RWPE2 (cell line): ENCODE results near the gene TMEM54.

Experiments
- ATAC-seq: fragments of 200-7000 bp; cut with Tn5 transposase; 3 replicates; pipeline ENCODE4 v1.9.1; 2021; ENCODE audit warnings: low read depth
- DNase-seq: peaks from one replicate; pipeline ENCODE4 v3.0.0-alpha.2; 2020; ENCODE audit warnings: low spot score
- H3K27ac ChIP-seq: fragments of 450-650 bp; 2 replicates; pipeline ENCODE4 v1.5.1; 2017; ENCODE audit warnings: mild to moderate bottlenecking; ENCODE audit not compliant: poor library complexity, severe bottlenecking
- H3K27me3 ChIP-seq: fragments of 250-450 bp; sonication (Bioruptor Pico); 2 replicates; pipeline ENCODE4 v1.5.1; 2021; ENCODE audit warnings: mild to moderate bottlenecking, moderate library complexity; ENCODE audit not compliant: insufficient read depth, poor library complexity, severe bottlenecking
- H3K36me3 ChIP-seq: fragments of 250-450 bp; sonication (Bioruptor Pico); 2 replicates; pipeline ENCODE4 v1.5.1; 2020; ENCODE audit warnings: low read depth, mild to moderate bottlenecking, moderate library complexity
- H3K4me1 ChIP-seq: fragments of 250-450 bp; sonication (Bioruptor Pico); 2 replicates; pipeline ENCODE4 v1.5.1; 2021; ENCODE audit warnings: mild to moderate bottlenecking, moderate library complexity; ENCODE audit not compliant: insufficient read depth, poor library complexity, severe bottlenecking
- H3K4me3 ChIP-seq: fragments of 250-450 bp; sonication (Bioruptor Pico); 2 replicates; pipeline ENCODE4 v1.5.1; 2021; ENCODE audit warnings: mild to moderate bottlenecking, moderate library complexity; ENCODE audit not compliant: severe bottlenecking
- H3K9me3 ChIP-seq: fragments of 250-450 bp; sonication (Bioruptor Pico); 2 replicates; pipeline ENCODE4 v1.5.1; 2021; ENCODE audit warnings: mild to moderate bottlenecking, moderate library complexity; ENCODE audit not compliant: severe bottlenecking
- CTCF ChIP-seq: fragments of 450-650 bp; IDR thresholded peaks from one replicate; pipeline ENCODE4 v1.5.1; 2017; ENCODE audit warnings: mild to moderate bottlenecking, moderate library complexity; ENCODE audit not compliant: poor library complexity, severe bottlenecking

Gene TMEM54

GRCh38 chr1:32894019-32894600 is 7.1 kb downstream of the TMEM54 start:
- Histone ChIP-seq H3K27ac (no peak overlapping the region), H3K4me3 (no peak overlapping the region), H3K27me3 (no peaks in the 10 kb centered on the region), H3K4me1 (no peaks in the 10 kb centered on the region), H3K9me3 (no peaks in the 10 kb centered on the region), H3K36me3 (no peaks in the 10 kb centered on the region)
- ATAC-seq (no peak), DNase-seq (no peak)
- no peak for TF ChIP-seq CTCF

- Histone ChIP-seq H3K4me3 (peak overlapping the region; percentile 21), H3K36me3 (no peaks in the 10 kb centered on the region), H3K27me3 (no peaks in the 10 kb centered on the region), H3K9me3 (no peaks in the 10 kb centered on the region), H3K27ac (no peak overlapping the region), H3K4me1 (no peaks in the 10 kb centered on the region)
- ATAC-seq: peak; percentile 50
- no peak for DNase-seq
- peak; percentile 58 for TF ChIP-seq CTCF
Observed at GRCh38 chr1:32893198-32894018, 7.8 kb downstream of the TMEM54 start.

GRCh38 chr1:32892368-32893197 is 8.6 kb downstream of the TMEM54 start:
- Histone ChIP-seq H3K4me3 (peak overlapping the region; percentile 21), H3K9me3 (no peaks in the 10 kb centered on the region), H3K27me3 (no peaks in the 10 kb centered on the region), H3K36me3 (no peaks in the 10 kb centered on the region), H3K27ac (no peak overlapping the region), H3K4me1 (no peaks in the 10 kb centered on the region)
- DNase-seq: no peak
- peak; percentile 43 for ATAC-seq
- TF ChIP-seq CTCF: peak; percentile 69

- no peaks in the 10 kb centered on the region for H3K9me3 ChIP-seq
- DNase-seq (no peak), ATAC-seq (no peak)
- no peaks in the 10 kb centered on the region for H3K36me3 ChIP-seq
- peaks cover 9% of the 10 kb centered on the region for H3K27me3 ChIP-seq
- no peaks in the 10 kb centered on the region for H3K4me1 ChIP-seq
- H3K27ac ChIP-seq: no peak overlapping the region
- TF ChIP-seq CTCF: no peak
- no peak overlapping the region for H3K4me3 ChIP-seq
Observed at GRCh38 chr1:32891630-32892029, 9.6 kb downstream of the TMEM54 start.
